Ishikawa (cell line): ENCODE results near the gene KRTAP4-2.

Experiments
- CEBPB ChIP-seq: IDR thresholded peaks from 2 replicates; pipeline ENCODE4 v1.6.1; 2012
- CREB1 ChIP-seq: IDR thresholded peaks from 2 replicates; pipeline ENCODE4 v1.6.1; 2012; ENCODE audit warnings: low read depth
- EGR1 ChIP-seq: IDR thresholded peaks from 2 replicates; pipeline ENCODE4 v1.6.1; 2012
- EP300 ChIP-seq: IDR thresholded peaks from 2 replicates; pipeline ENCODE4 v1.6.1; 2012; ENCODE audit warnings: borderline replicate concordance
- FOXM1 ChIP-seq: IDR thresholded peaks from 2 replicates; pipeline ENCODE4 v1.6.1; 2012; ENCODE audit warnings: low read depth, borderline replicate concordance
- NFIC ChIP-seq: IDR thresholded peaks from 2 replicates; pipeline ENCODE4 v1.6.1; 2012
- RAD21 ChIP-seq: IDR thresholded peaks from 2 replicates; pipeline ENCODE4 v1.6.1; 2012; ENCODE audit warnings: low read depth
- TAF1 ChIP-seq: IDR thresholded peaks from 2 replicates; pipeline ENCODE4 v1.6.1; 2012; ENCODE audit warnings: low read depth, mild to moderate bottlenecking
- TCF12 ChIP-seq: IDR thresholded peaks from 2 replicates; pipeline ENCODE4 v1.6.1; 2012; ENCODE audit warnings: low read depth
- TEAD4 ChIP-seq: IDR thresholded peaks from 2 replicates; pipeline ENCODE4 v1.6.1; 2012
- YY1 ChIP-seq: IDR thresholded peaks from 2 replicates; pipeline ENCODE4 v1.6.1; 2012; ENCODE audit warnings: low read depth
- ZBTB7A ChIP-seq: IDR thresholded peaks from 2 replicates; pipeline ENCODE4 v1.6.1; 2012; ENCODE audit warnings: low read depth
- TF ChIP-seq, protein P1 (sequence below): IDR thresholded peaks from 2 replicates; pipeline ENCODE4 v1.6.1; 2012
- TF ChIP-seq, protein P2 (sequence below): IDR thresholded peaks from 2 replicates; pipeline ENCODE4 v1.6.1; 2012; ENCODE audit warnings: low read depth, mild to moderate bottlenecking
- TF ChIP-seq, protein P3 (sequence below): IDR thresholded peaks from 2 replicates; pipeline ENCODE4 v1.6.1; 2012

Gene KRTAP4-2

DNA sequence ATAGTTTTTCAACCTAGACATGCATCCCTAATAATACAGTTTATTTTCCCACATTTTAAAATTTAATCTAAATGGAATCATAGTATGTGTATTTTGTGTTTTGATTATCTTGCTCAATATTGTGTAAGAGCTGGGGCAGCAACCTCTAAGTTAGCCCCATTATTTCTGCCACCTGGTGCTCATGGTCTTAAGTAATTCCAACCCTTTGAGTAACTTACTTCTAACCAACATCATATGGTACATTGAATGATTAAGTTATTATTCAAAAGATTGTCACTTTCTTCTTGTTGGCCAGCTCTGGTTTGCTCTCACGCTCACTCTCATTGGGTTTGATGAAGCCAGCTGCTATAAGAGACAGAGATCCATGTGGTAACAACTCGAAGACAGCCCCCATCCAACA is 6.1 kb downstream of the KRTAP4-2 start:
- TF ChIP-seq NFIC (no peak), ZBTB7A (no peak), CEBPB (no peak), TEAD4 (no peak), RAD21 (no peak), TCF12 (no peak), YY1 (no peak), TAF1 (no peak), EP300 (no peak), FOXM1 (no peak), EGR1 (no peak), CREB1 (no peak)
- TF ChIP-seq, protein P1, sequence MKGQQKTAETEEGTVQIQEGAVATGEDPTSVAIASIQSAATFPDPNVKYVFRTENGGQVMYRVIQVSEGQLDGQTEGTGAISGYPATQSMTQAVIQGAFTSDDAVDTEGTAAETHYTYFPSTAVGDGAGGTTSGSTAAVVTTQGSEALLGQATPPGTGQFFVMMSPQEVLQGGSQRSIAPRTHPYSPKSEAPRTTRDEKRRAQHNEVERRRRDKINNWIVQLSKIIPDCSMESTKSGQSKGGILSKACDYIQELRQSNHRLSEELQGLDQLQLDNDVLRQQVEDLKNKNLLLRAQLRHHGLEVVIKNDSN: no peak
- TF ChIP-seq, protein P2, sequence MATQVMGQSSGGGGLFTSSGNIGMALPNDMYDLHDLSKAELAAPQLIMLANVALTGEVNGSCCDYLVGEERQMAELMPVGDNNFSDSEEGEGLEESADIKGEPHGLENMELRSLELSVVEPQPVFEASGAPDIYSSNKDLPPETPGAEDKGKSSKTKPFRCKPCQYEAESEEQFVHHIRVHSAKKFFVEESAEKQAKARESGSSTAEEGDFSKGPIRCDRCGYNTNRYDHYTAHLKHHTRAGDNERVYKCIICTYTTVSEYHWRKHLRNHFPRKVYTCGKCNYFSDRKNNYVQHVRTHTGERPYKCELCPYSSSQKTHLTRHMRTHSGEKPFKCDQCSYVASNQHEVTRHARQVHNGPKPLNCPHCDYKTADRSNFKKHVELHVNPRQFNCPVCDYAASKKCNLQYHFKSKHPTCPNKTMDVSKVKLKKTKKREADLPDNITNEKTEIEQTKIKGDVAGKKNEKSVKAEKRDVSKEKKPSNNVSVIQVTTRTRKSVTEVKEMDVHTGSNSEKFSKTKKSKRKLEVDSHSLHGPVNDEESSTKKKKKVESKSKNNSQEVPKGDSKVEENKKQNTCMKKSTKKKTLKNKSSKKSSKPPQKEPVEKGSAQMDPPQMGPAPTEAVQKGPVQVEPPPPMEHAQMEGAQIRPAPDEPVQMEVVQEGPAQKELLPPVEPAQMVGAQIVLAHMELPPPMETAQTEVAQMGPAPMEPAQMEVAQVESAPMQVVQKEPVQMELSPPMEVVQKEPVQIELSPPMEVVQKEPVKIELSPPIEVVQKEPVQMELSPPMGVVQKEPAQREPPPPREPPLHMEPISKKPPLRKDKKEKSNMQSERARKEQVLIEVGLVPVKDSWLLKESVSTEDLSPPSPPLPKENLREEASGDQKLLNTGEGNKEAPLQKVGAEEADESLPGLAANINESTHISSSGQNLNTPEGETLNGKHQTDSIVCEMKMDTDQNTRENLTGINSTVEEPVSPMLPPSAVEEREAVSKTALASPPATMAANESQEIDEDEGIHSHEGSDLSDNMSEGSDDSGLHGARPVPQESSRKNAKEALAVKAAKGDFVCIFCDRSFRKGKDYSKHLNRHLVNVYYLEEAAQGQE: no peak
- TF ChIP-seq, protein P3, sequence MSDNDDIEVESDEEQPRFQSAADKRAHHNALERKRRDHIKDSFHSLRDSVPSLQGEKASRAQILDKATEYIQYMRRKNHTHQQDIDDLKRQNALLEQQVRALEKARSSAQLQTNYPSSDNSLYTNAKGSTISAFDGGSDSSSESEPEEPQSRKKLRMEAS: no peak

DNA sequence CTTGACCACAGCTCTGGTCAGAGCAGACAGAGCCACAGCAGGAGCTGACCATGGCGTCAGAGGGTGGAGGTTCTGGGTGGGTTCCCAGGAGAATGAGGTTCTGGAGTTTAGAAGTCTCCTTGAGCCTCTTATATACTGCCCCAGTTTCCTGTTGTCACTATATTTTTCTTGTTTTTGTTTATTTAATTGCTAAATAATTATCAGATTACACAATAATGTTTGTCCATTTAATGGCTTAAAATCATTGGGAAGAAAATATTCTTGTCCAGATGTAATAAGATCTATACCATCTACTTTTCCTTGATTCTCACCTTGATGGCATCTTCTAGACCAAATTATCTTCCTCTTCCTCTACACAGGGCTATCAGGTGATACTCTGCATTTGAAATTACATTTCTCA is 9.9 kb downstream of the KRTAP4-2 start, which contains the start of gene KRTAP4-3:
Gene KRTAP4-3, minus strand, starts transcription at position 101 of the 400 bp plus-strand sequence. Its CDS starts 49 bp downstream, at position 52.
- TF ChIP-seq TEAD4 (no peak), FOXM1 (no peak), NFIC (no peak), EGR1 (no peak), RAD21 (no peak), EP300 (no peak), CREB1 (no peak)
- TF ChIP-seq, protein P1: no peak
- TF ChIP-seq, protein P3: no peak

DNA sequence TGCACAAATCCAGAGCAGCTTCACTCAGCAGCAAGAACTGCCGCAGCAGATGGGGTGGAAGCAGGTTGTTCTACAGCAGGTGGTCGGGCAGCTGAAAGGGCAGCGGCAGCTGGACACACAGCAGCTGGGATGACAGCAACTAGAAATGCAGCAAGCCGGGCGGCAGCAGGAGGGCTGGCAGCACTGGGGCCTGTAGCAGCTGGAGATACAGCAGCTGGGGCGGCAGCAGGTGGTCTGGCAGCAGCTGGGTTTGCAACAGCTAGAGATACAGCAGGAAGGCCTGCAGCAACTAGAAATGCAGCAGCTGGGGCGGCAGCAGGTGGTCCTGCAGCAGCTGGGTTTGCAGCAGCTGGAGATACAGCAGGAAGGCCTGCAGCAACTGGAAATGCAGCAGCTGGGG is 10.5 kb downstream of the KRTAP4-2 start:
- TF ChIP-seq TAF1: no peak
- no peak for TF ChIP-seq NFIC

DNA sequence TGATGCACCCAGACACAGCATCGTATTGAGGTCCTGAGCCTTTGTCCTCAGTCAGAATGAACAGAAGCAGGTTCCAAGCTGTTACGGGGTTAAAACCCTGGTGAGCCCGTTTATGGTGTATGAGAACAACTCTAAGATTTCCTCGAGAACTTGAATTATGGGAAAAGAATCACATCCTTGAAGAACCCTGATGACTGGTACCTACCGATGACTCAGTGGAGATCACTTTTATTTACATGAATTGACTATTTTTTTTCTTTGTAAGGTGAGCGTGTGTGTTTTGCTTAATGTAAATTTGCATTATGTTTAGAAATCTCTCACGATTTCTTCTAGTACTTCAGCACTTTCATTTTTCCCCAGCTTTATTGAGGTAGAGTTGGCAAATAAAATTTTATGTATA is 14.2 kb downstream of the KRTAP4-2 start:
- TF ChIP-seq ZBTB7A (no peak), NFIC (no peak), CREB1 (no peak), YY1 (no peak)

DNA sequence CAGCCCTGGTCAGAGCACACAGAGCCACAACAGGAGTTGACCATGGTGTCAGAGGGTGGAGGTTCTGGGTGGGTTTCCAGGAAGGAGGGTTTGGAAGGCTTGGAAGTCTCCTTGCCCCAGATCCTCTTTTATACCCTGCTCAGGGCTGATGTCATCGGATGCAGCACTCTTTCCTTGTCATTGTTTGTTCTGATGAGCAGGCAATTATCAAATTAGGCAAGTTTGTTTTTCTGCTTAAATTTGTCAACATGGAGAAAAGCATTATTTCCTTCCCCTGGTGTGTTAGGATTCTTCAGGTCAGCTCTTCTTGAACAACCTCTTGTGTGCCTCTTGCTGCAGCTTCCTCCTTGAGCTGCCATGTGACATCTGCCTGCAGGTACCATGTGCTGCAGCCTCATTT is 17.4 kb downstream of the KRTAP4-2 start, which contains the start of gene KRTAP4-4:
Gene KRTAP4-4, minus strand, starts transcription at position 101 of the 400 bp plus-strand sequence. Its CDS starts 57 bp downstream, at position 44.
- no peak for TF ChIP-seq TAF1
- TF ChIP-seq NFIC: no peak
- TF ChIP-seq, protein P1: no peak
- TF ChIP-seq FOXM1: no peak
- TF ChIP-seq, protein P2: no peak
- no peak for TF ChIP-seq TEAD4
- no peak for TF ChIP-seq CEBPB
- TF ChIP-seq YY1: no peak
- TF ChIP-seq CREB1: no peak
- no peak for TF ChIP-seq TCF12
- TF ChIP-seq, protein P3: no peak
- TF ChIP-seq ZBTB7A: no peak

DNA sequence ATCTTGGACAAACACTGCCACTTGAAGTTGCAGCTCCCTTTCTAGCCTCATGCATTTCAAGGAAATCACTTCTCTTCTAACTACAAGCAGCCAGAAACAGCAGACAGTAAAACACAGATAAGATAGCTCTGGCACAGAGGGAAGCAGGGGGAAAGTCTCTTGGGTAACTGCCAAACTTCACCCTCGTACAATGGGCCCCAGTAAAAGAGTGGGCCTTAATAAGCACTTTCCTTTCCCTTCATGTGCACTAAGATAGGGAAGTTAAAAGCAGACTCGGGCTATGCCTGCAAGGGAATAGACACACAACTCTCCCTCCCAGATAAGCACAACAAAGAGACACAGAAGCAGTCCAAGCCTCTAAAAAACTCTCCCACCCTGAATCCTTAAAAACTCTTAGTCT is 24.2 kb downstream of the KRTAP4-2 start:
- TF ChIP-seq YY1: no peak
- TF ChIP-seq TAF1: no peak
- TF ChIP-seq TCF12: no peak
- TF ChIP-seq, protein P1: no peak
- no peak for TF ChIP-seq EGR1
- TF ChIP-seq NFIC: no peak
- TF ChIP-seq, protein P2: no peak
